ENCODE results near the gene PCGF2. TPM values are rescaled to one million over a fixed set of nuclear protein-coding genes. Genes with fewer than 3 reads are reported as not detected.

The PCGF2 gene
- total RNA-seq, 1 donor from 2014 or later = 16.7 TPM

DNA sequence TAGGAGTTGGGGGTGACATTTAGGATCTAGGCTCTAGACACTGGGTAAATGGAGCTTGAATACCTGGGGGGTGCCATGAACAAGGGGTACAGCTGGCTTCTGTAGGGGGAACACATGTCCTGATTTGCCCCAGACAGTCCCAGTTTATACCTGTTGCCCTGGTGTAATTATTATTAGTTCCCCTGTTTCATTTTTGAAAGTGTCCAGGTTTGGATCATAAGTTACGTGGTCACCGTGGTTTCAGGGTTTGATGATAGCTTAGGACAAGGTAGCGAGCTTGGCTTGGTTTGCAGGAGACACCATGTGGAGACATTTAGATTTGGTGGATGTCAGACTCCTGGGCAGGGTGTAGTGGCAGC, 37.6 kb downstream of the PCGF2 start:
- Mint-ChIP-seq H3K9me3 (no peaks in the 10 kb centered on the region), H3K4me1 (peaks cover 32% of the 10 kb centered on the region), H3K27ac (no peak overlapping the region), H3K36me3 (peaks cover 7% of the 10 kb centered on the region), H3K27me3 (ENCODE audit: insufficient read depth, low read depth) (peaks cover 8% of the 10 kb centered on the region), H3K4me3 (no peak overlapping the region)
- Histone ChIP-seq H2AFZ (replicated peaks) (no peak overlapping the region), H3K4me2 (no peak overlapping the region), H3K27me3 (peaks cover 25% of the 10 kb centered on the region), H3K9me3 (ENCODE audit: low read depth) (no peaks in the 10 kb centered on the region), H3K4me3 (no peak overlapping the region), H3F3A (ENCODE audit: low read depth) (peaks cover 21% of the 10 kb centered on the region), H3K79me2 (ENCODE audit: low read depth) (no peaks in the 10 kb centered on the region), H3K4me1 (peaks cover 15% of the 10 kb centered on the region), H3K36me3 (no peaks in the 10 kb centered on the region), H3K9ac (no peak overlapping the region), H4K20me1 (ENCODE audit: low read depth) (peaks cover 44% of the 10 kb centered on the region), H3K27ac (no peak overlapping the region)
- no peak for TF ChIP-seq EZH2 (IDR thresholded peaks at IDR 0.05)
- TF ChIP-seq EZH2phosphoT487 (IDR thresholded peaks at IDR 0.05) = no peak
- no peak for TF ChIP-seq CTCF (IDR thresholded peaks at IDR 0.05)
- DNase-seq (ENCODE audit: low spot score) = no peak

- Mint-ChIP-seq H3K9me3 (no peaks in the 10 kb centered on the region), H3K4me1 (peaks cover 32% of the 10 kb centered on the region), H3K27me3 (ENCODE audit: insufficient read depth, low read depth) (peaks cover 5% of the 10 kb centered on the region), H3K36me3 (peaks cover 4% of the 10 kb centered on the region), H3K27ac (no peak overlapping the region), H3K4me3 (no peak overlapping the region)
- no peak for DNase-seq (ENCODE audit: low spot score)
- Histone ChIP-seq H3K79me2 (ENCODE audit: low read depth) (no peaks in the 10 kb centered on the region), H3K36me3 (no peaks in the 10 kb centered on the region), H4K20me1 (ENCODE audit: low read depth) (peaks cover 44% of the 10 kb centered on the region), H3F3A (ENCODE audit: low read depth) (peaks cover 21% of the 10 kb centered on the region), H3K9ac (no peak overlapping the region), H3K9me3 (ENCODE audit: low read depth) (no peaks in the 10 kb centered on the region), H3K27me3 (peaks cover 26% of the 10 kb centered on the region), H2AFZ (replicated peaks) (no peak overlapping the region), H3K4me3 (no peak overlapping the region), H3K4me1 (peaks cover 9% of the 10 kb centered on the region), H3K4me2 (no peak overlapping the region), H3K27ac (no peak overlapping the region)
- TF ChIP-seq CTCF (IDR thresholded peaks at IDR 0.05) = no peak
- no peak for TF ChIP-seq EZH2 (IDR thresholded peaks at IDR 0.05)
- TF ChIP-seq EZH2phosphoT487 (IDR thresholded peaks at IDR 0.05) = no peak
Observed at GRCh38 chr17:38709864-38710603, 38.1 kb downstream of the PCGF2 start.

- DNase-seq (ENCODE audit: low spot score) = no peak
- Histone ChIP-seq H3K27ac (no peak overlapping the region), H3K4me2 (no peak overlapping the region), H3K9ac (no peak overlapping the region), H3K36me3 (no peaks in the 10 kb centered on the region), H3K4me1 (peaks cover 13% of the 10 kb centered on the region), H2AFZ (replicated peaks) (no peak overlapping the region), H3K4me3 (no peak overlapping the region), H3K79me2 (ENCODE audit: low read depth) (no peaks in the 10 kb centered on the region), H3K27me3 (peaks cover 33% of the 10 kb centered on the region), H4K20me1 (ENCODE audit: low read depth) (peaks cover 49% of the 10 kb centered on the region), H3K9me3 (ENCODE audit: low read depth) (no peaks in the 10 kb centered on the region), H3F3A (ENCODE audit: low read depth) (peaks cover 27% of the 10 kb centered on the region)
- TF ChIP-seq EZH2phosphoT487 (IDR thresholded peaks at IDR 0.05) (no peak), CTCF (IDR thresholded peaks at IDR 0.05) (no peak), EZH2 (IDR thresholded peaks at IDR 0.05) (no peak)
- Mint-ChIP-seq H3K27me3 (ENCODE audit: insufficient read depth, low read depth) (peaks cover 5% of the 10 kb centered on the region), H3K27ac (no peak overlapping the region), H3K9me3 (no peaks in the 10 kb centered on the region), H3K4me1 (peaks cover 35% of the 10 kb centered on the region), H3K36me3 (peaks cover 4% of the 10 kb centered on the region), H3K4me3 (no peak overlapping the region)
Observed at GRCh38 chr17:38709104-38709820, 38.9 kb downstream of the PCGF2 start.
